Ovary (tissue), 9 donors: ENCODE data around the gene SETD4. TPM values are rescaled to one million over a fixed set of nuclear protein-coding genes. Genes with fewer than 3 reads are reported as not detected.

ENCODE experiments used
- DNase-seq, 5 donors: peaks; one replicate each; pipeline ENCODE4 v3.0.0-alpha.2; 2019 to 2020
- H3K27ac ChIP-seq, 2 donors: fragments of 200-600 bp; one replicate each; pipeline versions ENCODE4 v1.5.1 to v1.8.0; 2019 to 2022
- H3K27me3 ChIP-seq: fragments of 200-600 bp; one replicate; pipeline ENCODE4 v1.8.0; 2022
- H3K36me3 ChIP-seq: fragments of 200-600 bp; sonication (generic); one replicate; pipeline ENCODE4 v1.5.1; 2019
- H3K4me1 ChIP-seq: one replicate; pipeline ENCODE4 v1.8.1; 2013; ENCODE audit warnings: mild to moderate bottlenecking, moderate library complexity; ENCODE audit not compliant: insufficient read depth
- H3K4me3 ChIP-seq: fragments of 200-600 bp; sonication (generic); one replicate; pipeline ENCODE4 v1.5.1; 2017
- H3K9me3 ChIP-seq, 2 donors: fragments of 200-600 bp in 1 of 2; sonication (generic) in 1 of 2; one replicate each; pipeline versions ENCODE4 v1.5.1 to v1.8.1; 2013 to 2019; ENCODE audit warnings: mild to moderate bottlenecking in 1 of 2, moderate library complexity in 1 of 2
- EP300 ChIP-seq: sonication (generic); formaldehyde crosslinking; IDR thresholded peaks from one replicate; pipeline ENCODE4 v1.6.1; 2017; ENCODE audit warnings: antibody characterized with exemption
- POLR2A ChIP-seq: fragments of 450-650 bp; IDR thresholded peaks from one replicate; pipeline ENCODE4 v1.6.1; 2017; ENCODE audit warnings: antibody characterized with exemption, mild to moderate bottlenecking, moderate library complexity
- WGBS, 3 donors: extraction: QIAGEN DNeasy Blood & Tissue Kit in 1 of 3; methylation state at CpG; one replicate each; pipeline versions ENCODE4 v1.1.5 to v1.1.7; 2013 to 2017; 5-methylcytosine and 5-hydroxymethylcytosine counted together
- intact Hi-C, 4 donors: fragments of 100-400 bp; cut with DNase I; formaldehyde crosslinking; loops; one replicate each; pipeline versions ENCODE4 v1.11.0 to v1.15.1; 2022 to 2023
- polyA plus RNA-seq, 2 donors: library from polyadenylated mRNA; stranded (reverse); fragments of 200-250 nt in 1 of 2; fragments of 350-450 nt in 1 of 2; fragmentation: Illumina TruSeq in 1 of 2; extraction: RNeasy Lipid Tissue Mini Kit (QIAGEN cat#74804) in 1 of 2; gene quantifications; one replicate each; pipeline ENCODE4 v1.2.3, GENCODE V29; 2013 to 2014
- total RNA-seq, 7 donors: library from RNA; depleted of rRNA in 2 of 7; stranded (reverse); fragments of >200 nt in 2 of 7; fragmentation: NEBNext Ultra II Directional in 3 of 7; extraction: Animal tissue kit (Norgen Biotek cat#: 25700) in 3 of 7; gene quantifications; one replicate each; pipeline versions ENCODE4 v1.1.0 to v1.2.4, GENCODE V29; 2016 to 2023
- TF ChIP-seq, protein P1 (sequence below), 3 donors: fragments of 450-650 bp in 2 of 3; fragments of 200-600 bp in 1 of 3; IDR thresholded peaks; one replicate each; pipeline versions ENCODE4 v1.5.1 to v1.8.0; 2016 to 2022; ENCODE audit warnings: antibody characterized with exemption in 3 of 3, mild to moderate bottlenecking in 1 of 3
- donor health status: DM: no; HTN: no; CAD: no; lungs with moderate emphysema.
- donor health status: DM: no; HTN: no; CAD: no.
- donor health status: Bipolar disorder and iron deficiency.
- donor health status: DM: yes; HTN: yes; CAD: no.
- donor health status: DM: no; HTN: no; CAD: no.
- donor health status: DM: yes; HTN: yes; CAD: no.

Gene SETD4
- total and polyA plus RNA-seq, 9 donors: 11.6 to 22.9 (median 15.6) TPM

GRCh38 chr21:36099000-36099399 is 38.7 kb upstream of the SETD4 start:
- WGBS, 3 donors: 79 to 99% (median 98%) methylated on average over 3 of the region's 3 CpGs
- TF ChIP-seq, protein P1, sequence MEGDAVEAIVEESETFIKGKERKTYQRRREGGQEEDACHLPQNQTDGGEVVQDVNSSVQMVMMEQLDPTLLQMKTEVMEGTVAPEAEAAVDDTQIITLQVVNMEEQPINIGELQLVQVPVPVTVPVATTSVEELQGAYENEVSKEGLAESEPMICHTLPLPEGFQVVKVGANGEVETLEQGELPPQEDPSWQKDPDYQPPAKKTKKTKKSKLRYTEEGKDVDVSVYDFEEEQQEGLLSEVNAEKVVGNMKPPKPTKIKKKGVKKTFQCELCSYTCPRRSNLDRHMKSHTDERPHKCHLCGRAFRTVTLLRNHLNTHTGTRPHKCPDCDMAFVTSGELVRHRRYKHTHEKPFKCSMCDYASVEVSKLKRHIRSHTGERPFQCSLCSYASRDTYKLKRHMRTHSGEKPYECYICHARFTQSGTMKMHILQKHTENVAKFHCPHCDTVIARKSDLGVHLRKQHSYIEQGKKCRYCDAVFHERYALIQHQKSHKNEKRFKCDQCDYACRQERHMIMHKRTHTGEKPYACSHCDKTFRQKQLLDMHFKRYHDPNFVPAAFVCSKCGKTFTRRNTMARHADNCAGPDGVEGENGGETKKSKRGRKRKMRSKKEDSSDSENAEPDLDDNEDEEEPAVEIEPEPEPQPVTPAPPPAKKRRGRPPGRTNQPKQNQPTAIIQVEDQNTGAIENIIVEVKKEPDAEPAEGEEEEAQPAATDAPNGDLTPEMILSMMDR (IDR thresholded peaks at IDR 0.05): no peak
- TF ChIP-seq POLR2A (no peak), EP300 (no peak)
- intact Hi-C loops: no loop called here

DNA sequence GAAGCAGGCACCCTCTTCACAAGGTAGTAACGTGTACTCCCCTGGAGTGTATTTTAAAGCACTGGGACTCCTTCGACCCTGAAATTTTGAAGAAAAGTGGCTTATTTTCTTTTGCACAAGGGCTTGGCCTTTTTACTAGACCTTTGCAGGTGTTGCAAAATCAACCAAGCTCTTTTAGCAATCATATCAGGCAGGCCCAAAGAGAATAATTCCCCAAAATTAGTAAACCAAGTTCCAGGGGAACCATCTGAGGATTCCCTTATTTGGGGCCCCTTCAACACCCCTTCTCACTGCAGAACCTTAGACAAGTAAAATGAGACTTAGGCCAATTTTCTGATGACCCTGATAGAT is 37.8 kb upstream of the SETD4 start:
- H3K9me3 ChIP-seq: no peaks in the 10 kb centered on the region
- 64 to 78% (median 68%) methylated on average over 2 of the region's 2 CpGs for WGBS, 3 donors

More at GRCh38 chr21:36099000-36099399, 38.7 kb upstream of the SETD4 start:
- H3K9me3 ChIP-seq: no peaks in the 10 kb centered on the region
- no peak overlapping the region for H3K27ac ChIP-seq
- H3K36me3 ChIP-seq: no peaks in the 10 kb centered on the region
- no peaks in the 10 kb centered on the region for H3K4me1 ChIP-seq
- no peak overlapping the region for H3K4me3 ChIP-seq
- H3K27me3 ChIP-seq: no peaks in the 10 kb centered on the region
- no peak for DNase-seq

GRCh38 chr21:36097427-36098181 is 37.3 kb upstream of the SETD4 start:
- no peaks in the 10 kb centered on the region for H3K9me3 ChIP-seq
- no peak overlapping the region for H3K4me3 ChIP-seq
- no peak overlapping the region for H3K27ac ChIP-seq
- no peak for TF ChIP-seq EP300
- no peak for TF ChIP-seq POLR2A
- TF ChIP-seq, protein P1 (IDR thresholded peaks at IDR 0.05): no peak
- H3K36me3 ChIP-seq: no peaks in the 10 kb centered on the region
- 73 to 78% (median 76%) methylated on average over 8 of the region's 8 CpGs for WGBS, 3 donors
- intact Hi-C loops: no loop called here
- H3K4me1 ChIP-seq: no peaks in the 10 kb centered on the region
- H3K27me3 ChIP-seq: no peaks in the 10 kb centered on the region
- no peak for DNase-seq

More for the DNA sequence above, 37.8 kb upstream of the SETD4 start:
- Histone ChIP-seq H3K36me3 (no peaks in the 10 kb centered on the region), H3K4me3 (no peak overlapping the region), H3K27me3 (no peaks in the 10 kb centered on the region), H3K4me1 (no peaks in the 10 kb centered on the region), H3K27ac (no peak overlapping the region)
- intact Hi-C loops: no loop called here
- DNase-seq: no peak
- TF ChIP-seq POLR2A (no peak), EP300 (no peak)
- TF ChIP-seq, protein P1 (IDR thresholded peaks at IDR 0.05): no peak

GRCh38 chr21:36096398-36097290 is 36.3 kb upstream of the SETD4 start:
- Histone ChIP-seq H3K27ac (no peak overlapping the region), H3K4me1 (no peaks in the 10 kb centered on the region), H3K4me3 (no peak overlapping the region), H3K9me3 (no peaks in the 10 kb centered on the region), H3K27me3 (no peaks in the 10 kb centered on the region), H3K36me3 (no peaks in the 10 kb centered on the region)
- intact Hi-C loops: no loop called here
- DNase-seq: no peak
- WGBS, 3 donors: 54 to 63% (median 59%) methylated on average over 1 of the region's 1 CpG
- TF ChIP-seq, protein P1 (IDR thresholded peaks at IDR 0.05): no peak
- TF ChIP-seq POLR2A (no peak), EP300 (no peak)
